GM13977 (cell line): Measurements from ENCODE around the gene AFAP1.

Experiments used
- DNase-seq: peaks from one replicate; pipeline ENCODE4 v3.0.0; 2012; ENCODE audit warnings: low spot score
- CTCF ChIP-seq: IDR thresholded peaks from 2 replicates; pipeline ENCODE4 v1.5.1; 2012; ENCODE audit warnings: mild to moderate bottlenecking, control low read depth; ENCODE audit not compliant: insufficient read depth; ENCODE audit errors: extremely low read depth, missing control alignments
- in situ Hi-C: fragments of 300-500 bp; cut with MboI; formaldehyde crosslinking; loops from one replicate; pipeline ENCODE4 v1.12.0; 2022; ENCODE audit warnings: low sequenced_read_pairs, low pct_unique_long_range_greater_than_20kb, mixed read lengths, inconsistent platforms; ENCODE audit not compliant: unreplicated experiment

Gene AFAP1

GRCh38 chr4:7941111-7941964 lies 1.7 kb upstream of the AFAP1 start:
- DNase-seq = no peak
- in situ Hi-C loops = no loop called here
- no peak for TF ChIP-seq CTCF

- in situ Hi-C loops = no loop called here
- DNase-seq = peak; percentile 35
- no peak for TF ChIP-seq CTCF
Observed at GRCh38 chr4:7938609-7939376, 868 bp downstream of the AFAP1 start.

- no peak for DNase-seq
- in situ Hi-C loops = no loop called here
- TF ChIP-seq CTCF = no peak
Observed at GRCh38 chr4:7938266-7938608, 1.4 kb downstream of the AFAP1 start.

GRCh38 chr4:7937006-7937405 lies 2.7 kb downstream of the AFAP1 start:
- in situ Hi-C loops = no loop called here
- DNase-seq = no peak
- TF ChIP-seq CTCF = no peak

GRCh38 chr4:7933651-7934510 lies 5.8 kb downstream of the AFAP1 start:
- no peak for TF ChIP-seq CTCF
- in situ Hi-C loops = no loop called here
- DNase-seq = no peak

- in situ Hi-C loops = no loop called here
- TF ChIP-seq CTCF = no peak
- no peak for DNase-seq
Observed at GRCh38 chr4:7932287-7932686, 7.4 kb downstream of the AFAP1 start.
